HFFc6 (cell line): Measurements from ENCODE around the gene TPH1. TPM values are rescaled to one million over a fixed set of nuclear protein-coding genes. Genes with fewer than 3 reads are reported as not detected.

Source experiments
- DNase-seq: peaks from one replicate; pipeline ENCODE4 v3.0.0-alpha.2; 2018
- H3K27ac Mint-ChIP-seq: 2 replicates; pipeline ENCODE4 v1.8.0; 2020; ENCODE audit warnings: mild to moderate bottlenecking, mixed read lengths
- H3K27me3 Mint-ChIP-seq: 2 replicates; pipeline ENCODE4 v1.8.0; 2021; ENCODE audit warnings: mild to moderate bottlenecking, moderate library complexity, mixed read lengths; ENCODE audit not compliant: insufficient read depth
- H3K36me3 Mint-ChIP-seq: 2 replicates; pipeline ENCODE4 v1.8.0; 2021; ENCODE audit warnings: low read depth, mixed read lengths
- H3K4me1 Mint-ChIP-seq: 2 replicates; pipeline ENCODE4 v1.8.0; 2020; ENCODE audit warnings: low read depth, mixed read lengths
- H3K4me3 Mint-ChIP-seq: 2 replicates; pipeline ENCODE4 v1.8.0; 2020; ENCODE audit warnings: mild to moderate bottlenecking, moderate library complexity, mixed read lengths
- H3K9me3 Mint-ChIP-seq: 2 replicates; pipeline ENCODE4 v1.8.0; 2020; ENCODE audit warnings: mild to moderate bottlenecking, mixed read lengths
- CTCF ChIP-seq: fragments of 200-600 bp; sonication (generic); IDR thresholded peaks from 2 replicates; pipeline ENCODE4 v1.5.0; 2021; ENCODE audit warnings: antibody characterized with exemption, mild to moderate bottlenecking
- total RNA-seq, 6 experiments: library from RNA; stranded (reverse); fragmentation: NEBNext Ultra II Directional; extraction: Animal tissue kit (Norgen Biotek cat#: 25700); gene quantifications; 2 replicates in 1 of 6; 3 replicates in 5 of 6; pipeline ENCODE4 v1.2.3, GENCODE V29; 2021

Gene TPH1
- total RNA-seq, 6 experiments from 2014 or later: 0.03 TPM; not detected in 5

DNA sequence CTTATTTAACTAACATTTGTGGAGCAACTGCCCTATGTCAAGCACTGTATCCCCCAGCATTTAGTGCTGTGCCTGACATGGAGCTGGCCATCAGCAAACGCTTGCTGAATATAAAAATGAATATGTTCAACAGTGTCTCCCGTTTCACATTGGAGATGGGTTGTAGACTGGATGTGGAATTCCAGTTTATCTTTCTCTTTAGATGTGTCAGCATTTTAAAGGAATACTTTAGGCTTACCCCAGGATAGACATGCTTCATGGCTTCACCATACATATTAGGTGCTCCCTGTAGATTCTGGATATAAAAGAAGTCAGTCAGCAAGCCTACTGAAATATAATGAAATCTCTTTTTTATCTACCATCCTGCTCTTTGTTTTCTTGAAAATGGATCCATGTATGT is 21.3 kb upstream of the TPH1 start:
- TF ChIP-seq CTCF: no peak
- Mint-ChIP-seq H3K27me3 (no peaks in the 10 kb centered on the region), H3K36me3 (no peaks in the 10 kb centered on the region), H3K4me1 (no peaks in the 10 kb centered on the region), H3K27ac (no peak overlapping the region), H3K4me3 (no peak overlapping the region), H3K9me3 (no peaks in the 10 kb centered on the region)
- no peak for DNase-seq

DNA sequence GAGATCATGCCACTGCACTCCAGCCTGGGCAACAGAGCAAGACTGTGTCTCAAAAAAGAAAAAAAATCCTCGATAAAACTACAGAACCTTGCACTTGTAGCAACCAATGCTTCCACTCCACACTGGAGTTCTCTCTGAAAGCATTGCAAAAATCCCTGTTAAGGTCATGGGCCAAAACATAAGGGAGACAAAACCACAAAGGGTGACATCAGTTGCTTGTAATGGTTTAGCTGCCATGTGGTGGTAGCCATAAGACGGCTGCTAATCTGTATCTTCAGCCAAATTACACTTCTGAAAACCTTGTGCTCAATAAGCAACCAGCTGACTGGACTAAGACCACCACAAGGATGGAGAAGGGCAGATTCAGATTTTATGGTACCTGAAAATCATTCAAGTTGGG is 20.6 kb upstream of the TPH1 start:
- H3K9me3 Mint-ChIP-seq: no peaks in the 10 kb centered on the region
- H3K4me3 Mint-ChIP-seq: no peak overlapping the region
- no peak for TF ChIP-seq CTCF
- no peak overlapping the region for H3K27ac Mint-ChIP-seq
- no peak for DNase-seq
- no peaks in the 10 kb centered on the region for H3K27me3 Mint-ChIP-seq
- H3K4me1 Mint-ChIP-seq: no peaks in the 10 kb centered on the region
- H3K36me3 Mint-ChIP-seq: no peaks in the 10 kb centered on the region

DNA sequence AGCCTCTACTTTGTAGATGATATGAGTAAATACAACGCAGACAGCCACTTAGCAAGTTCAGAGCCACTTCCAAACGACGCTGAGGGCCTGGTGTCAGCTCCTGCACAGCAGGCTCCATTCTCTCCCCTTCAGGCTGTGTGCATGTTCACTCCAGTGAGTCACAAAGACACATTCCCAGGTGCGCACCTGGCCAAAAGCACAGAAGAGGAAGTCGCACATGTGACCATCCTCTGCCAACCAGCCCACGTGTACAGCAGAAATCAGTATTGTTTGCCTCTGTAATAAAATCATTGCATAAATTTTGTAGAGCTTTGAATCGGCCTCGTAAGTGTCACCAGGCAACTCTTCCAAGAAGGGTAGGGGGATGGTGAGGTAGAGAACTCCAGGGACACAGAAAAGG is 19.5 kb upstream of the TPH1 start:
- Mint-ChIP-seq H3K27me3 (no peaks in the 10 kb centered on the region), H3K4me3 (no peak overlapping the region), H3K9me3 (no peaks in the 10 kb centered on the region), H3K4me1 (no peaks in the 10 kb centered on the region), H3K27ac (no peak overlapping the region), H3K36me3 (no peaks in the 10 kb centered on the region)
- no peak for DNase-seq
- TF ChIP-seq CTCF: no peak

DNA sequence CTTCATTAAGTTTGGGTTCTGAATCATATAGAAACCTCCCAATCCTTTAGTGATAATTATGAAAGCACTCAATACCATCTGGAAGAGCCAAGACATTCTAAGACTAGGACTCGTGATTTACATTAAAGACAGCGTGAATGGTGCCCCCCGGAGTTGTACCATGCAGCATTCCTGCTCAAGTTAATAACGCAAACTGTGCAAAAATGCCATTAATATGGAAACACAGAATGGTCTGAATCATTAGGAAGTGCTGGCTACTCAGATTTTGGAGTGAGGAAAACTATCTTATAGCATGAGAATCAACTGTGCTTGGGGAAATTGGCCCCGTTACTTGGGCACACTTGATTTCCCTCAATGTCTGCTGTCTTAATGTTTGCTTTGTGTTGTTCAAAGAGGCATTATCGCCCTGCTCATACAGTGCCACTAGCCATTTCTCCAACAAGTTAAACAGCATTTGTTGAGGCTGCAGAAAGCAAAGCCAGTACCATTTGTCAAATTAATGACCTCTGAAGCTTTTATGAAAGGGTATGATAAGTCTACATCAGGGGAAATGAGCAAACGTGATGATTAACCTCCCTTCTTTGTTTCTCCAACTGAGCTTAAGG is 18.5 kb upstream of the TPH1 start:
- Mint-ChIP-seq H3K27ac (no peak overlapping the region), H3K9me3 (no peaks in the 10 kb centered on the region), H3K4me1 (no peaks in the 10 kb centered on the region), H3K36me3 (no peaks in the 10 kb centered on the region), H3K27me3 (no peaks in the 10 kb centered on the region), H3K4me3 (no peak overlapping the region)
- no peak for DNase-seq
- no peak for TF ChIP-seq CTCF

- TF ChIP-seq CTCF: no peak
- no peaks in the 10 kb centered on the region for H3K9me3 Mint-ChIP-seq
- H3K4me3 Mint-ChIP-seq: no peak overlapping the region
Measured at GRCh38 chr11:18063862-18064434, 17.9 kb upstream of the TPH1 start.

More at GRCh38 chr11:18063862-18064434, 17.9 kb upstream of the TPH1 start:
- Mint-ChIP-seq H3K4me1 (no peaks in the 10 kb centered on the region), H3K27me3 (no peaks in the 10 kb centered on the region), H3K27ac (no peak overlapping the region), H3K36me3 (no peaks in the 10 kb centered on the region)
- DNase-seq: no peak
